Pancreas (tissue), 10 donors: ENCODE data around the gene GLS. TPM values are rescaled to one million over a fixed set of nuclear protein-coding genes. Genes with fewer than 3 reads are reported as not detected.
"Not testable (repeated sequence)": the region's sequence is repeated elsewhere in the genome, so short reads cannot be mapped to it uniquely, and the experiment has no call there.

Source experiments
- ATAC-seq, 4 donors: fragments of 200-7000 bp; cut with Tn5 transposase; one replicate each; pipeline versions ENCODE4 v1.8.0 to v1.9.1; 2020; ENCODE audit warnings: mild to moderate bottlenecking in 4 of 4, moderate library complexity in 4 of 4
- DNase-seq, 6 donors: peaks; one replicate each; pipeline ENCODE4 v3.0.0-alpha.2; 2020
- FAIRE-seq: peaks from 2 replicates; lab custom pipeline; 2012; peaks lifted over from hg19 to GRCh38; lab: Jason Lieb, UNC
- H3K27ac ChIP-seq, 4 donors: fragments of 200-600 bp; sonication (generic); 1 replicate in 3 of 4; 2 replicates in 1 of 4; pipeline versions ENCODE4 v1.5.0 to v1.8.0; 2020
- H3K27me3 ChIP-seq, 4 donors: fragments of 200-600 bp; one replicate each; pipeline ENCODE4 v1.8.0; 2021
- H3K36me3 ChIP-seq, 3 donors: fragments of 200-600 bp; sonication (generic) in 1 of 3; one replicate each; pipeline versions ENCODE4 v1.5.0 to v1.8.0; 2020 to 2021
- H3K4me1 ChIP-seq, 3 donors: fragments of 200-600 bp; one replicate each; pipeline ENCODE4 v1.8.0; 2021
- H3K4me3 ChIP-seq, 4 donors: fragments of 200-600 bp; sonication (generic) in 2 of 4; one replicate each; pipeline versions ENCODE4 v1.5.0 to v1.8.0; 2020 to 2021
- H3K9me3 ChIP-seq, 4 donors: fragments of 200-600 bp; one replicate each; pipeline ENCODE4 v1.8.0; 2021
- CTCF ChIP-seq, 4 donors: fragments of 200-600 bp; sonication (generic) in 3 of 4; IDR thresholded peaks; one replicate each; pipeline versions ENCODE4 v1.5.0 to v1.8.0; 2021; ENCODE audit warnings: antibody characterized with exemption in 4 of 4
- WGBS, 2 donors: extraction: QIAGEN DNeasy Blood & Tissue Kit; methylation state at CpG; one replicate each; pipeline ENCODE4 v1.1.7; 2013; 5-methylcytosine and 5-hydroxymethylcytosine counted together
- intact Hi-C, 3 donors: fragments of 100-400 bp; cut with DNase I; formaldehyde crosslinking; loops; one replicate each; pipeline versions ENCODE4 v1.11.1 to v1.14.2; 2022
- polyA plus RNA-seq, 2 donors: library from polyadenylated mRNA; stranded (reverse); fragments of 200-250 nt; gene quantifications; one replicate each; pipeline ENCODE4 v1.2.3, GENCODE V29; 2013
- total RNA-seq, 6 donors: library from RNA; stranded (reverse); fragmentation: NEBNext Ultra II Directional in 4 of 6; extraction: Animal tissue kit (Norgen Biotek cat#: 25700) in 4 of 6; gene quantifications; one replicate each; pipeline versions ENCODE4 v1.2.1 to v1.2.4, GENCODE V29; 2021 to 2023
- donor health status: healthy with polysubstance abuse.
- donor health status: DM: no; HTN: no; CAD: no; lungs with moderate emphysema.
- donor health status: DM: no; HTN: no; CAD: no.
- donor health status: control.
- donor health status: control.
- donor health status: Bipolar disorder and iron deficiency.
- donor health status: DM: yes; HTN: yes; CAD: no.
- donor health status: DM: no; HTN: no; CAD: no.
- donor health status: DM: no; HTN: no; CAD: no.
- donor health status: DM: yes; HTN: yes; CAD: no.

GLS gene
- total and polyA plus RNA-seq, 8 donors = 20.5 to 84.4 (median 51.6) TPM

GRCh38 chr2:190846746-190847145 lies 33.9 kb upstream of the GLS start:
- Histone ChIP-seq H3K27ac (peak overlapping the region in 1 of 4 donors; percentile 10), H3K4me1 (peaks cover 6 to 15% (median 13%) of the 10 kb centered on the region in 3 donors), H3K4me3 (no peak overlapping the region), H3K27me3 (no peaks in the 10 kb centered on the region), H3K9me3 (no peaks in the 10 kb centered on the region), H3K36me3 (no peaks in the 10 kb centered on the region)
- 16 to 17% methylated on average over 7 of the region's 7 CpGs for WGBS, 2 donors
- no peak for TF ChIP-seq CTCF (IDR thresholded peaks at IDR 0.05)
- ATAC-seq = peak; percentile 43 to 71 (median 54)
- no peak for DNase-seq
- FAIRE-seq = no peak
- intact Hi-C loops = no loop called here

GRCh38 chr2:190847504-190848081 lies 33.0 kb upstream of the GLS start:
- no peak for FAIRE-seq
- WGBS, 2 donors = 8 to 9% methylated on average over 3 of the region's 3 CpGs

GRCh38 chr2:190849774-190850173 lies 30.8 kb upstream of the GLS start:
- Histone ChIP-seq H3K27me3 (no peaks in the 10 kb centered on the region), H3K36me3 (no peaks in the 10 kb centered on the region), H3K4me1 (peaks cover 6 to 23% (median 20%) of the 10 kb centered on the region in 3 donors), H3K27ac (no peak overlapping the region), H3K4me3 (no peak overlapping the region), H3K9me3 (no peaks in the 10 kb centered on the region)
- FAIRE-seq (no peak), ATAC-seq (peak in 2 of 4 donors; percentile 33 to 39), DNase-seq (no peak)
- TF ChIP-seq CTCF (IDR thresholded peaks at IDR 0.05) = no peak
- 68 to 76% methylated on average over 2 of the region's 2 CpGs for WGBS, 2 donors
- intact Hi-C loops = loop anchor here in 1 of 3 donors (10.0 kb wide), 1 partner anchor 165 kb away; the partner anchor contains the start of gene STAT1

More at GRCh38 chr2:190847504-190848081, 33.0 kb upstream of the GLS start:
- no peak overlapping the region for H3K4me3 ChIP-seq
- H3K36me3 ChIP-seq = no peaks in the 10 kb centered on the region
- no peaks in the 10 kb centered on the region for H3K9me3 ChIP-seq
- ATAC-seq (peak in 2 of 4 donors; percentile 42 to 54), DNase-seq (no peak)
- peaks cover 6 to 15% (median 13%) of the 10 kb centered on the region in 3 donors for H3K4me1 ChIP-seq
- intact Hi-C loops = no loop called here
- H3K27ac ChIP-seq = peak overlapping the region in 1 of 4 donors; percentile 10
- no peaks in the 10 kb centered on the region for H3K27me3 ChIP-seq
- no peak for TF ChIP-seq CTCF (IDR thresholded peaks at IDR 0.05)

- not testable (repeated sequence) for H3K27ac ChIP-seq, H3K27me3 ChIP-seq, DNase-seq, ATAC-seq, H3K36me3 ChIP-seq, H3K4me3 ChIP-seq, FAIRE-seq, H3K4me1 ChIP-seq, H3K9me3 ChIP-seq
- WGBS, 2 donors = 90 to 94% methylated on average over 4 of the region's 4 CpGs
- intact Hi-C loops = loop anchor here in 1 of 3 donors (10.0 kb wide), 1 partner anchor 162 kb away; the partner anchor contains the start of gene STAT1
Observed at GRCh38 chr2:190853022-190853421, 27.6 kb upstream of the GLS start.

GRCh38 chr2:190853531-190854383 lies 26.9 kb upstream of the GLS start:
- Histone ChIP-seq H3K4me1 (peaks cover 0 to 8% (median 7%) of the 10 kb centered on the region in 3 donors), H3K27ac (no peak overlapping the region), H3K27me3 (no peaks in the 10 kb centered on the region), H3K4me3 (no peak overlapping the region), H3K36me3 (no peaks in the 10 kb centered on the region), H3K9me3 (no peaks in the 10 kb centered on the region)
- peak in 3 of 4 donors; percentile 21 to 49 (median 45) for ATAC-seq
- DNase-seq = no peak
- TF ChIP-seq CTCF (IDR thresholded peaks at IDR 0.05) = no peak
- FAIRE-seq = no peak
- WGBS, 2 donors = 43 to 47% methylated on average over 2 of the region's 2 CpGs
- intact Hi-C loops = loop anchor here in 1 of 3 donors (10.0 kb wide), 1 partner anchor 161 kb away; the partner anchor contains the start of gene STAT1
